ENCODE results near the gene SLC37A1. TPM values are rescaled to one million over a fixed set of nuclear protein-coding genes. Genes with fewer than 3 reads are reported as not detected.
A peak's percentile ranks its signal among the peaks of the same experiment; 100 is the strongest.

SLC37A1 gene
- total and polyA plus RNA-seq, 8 donors: 8.9 to 26.8 (median 10.5) TPM

DNA sequence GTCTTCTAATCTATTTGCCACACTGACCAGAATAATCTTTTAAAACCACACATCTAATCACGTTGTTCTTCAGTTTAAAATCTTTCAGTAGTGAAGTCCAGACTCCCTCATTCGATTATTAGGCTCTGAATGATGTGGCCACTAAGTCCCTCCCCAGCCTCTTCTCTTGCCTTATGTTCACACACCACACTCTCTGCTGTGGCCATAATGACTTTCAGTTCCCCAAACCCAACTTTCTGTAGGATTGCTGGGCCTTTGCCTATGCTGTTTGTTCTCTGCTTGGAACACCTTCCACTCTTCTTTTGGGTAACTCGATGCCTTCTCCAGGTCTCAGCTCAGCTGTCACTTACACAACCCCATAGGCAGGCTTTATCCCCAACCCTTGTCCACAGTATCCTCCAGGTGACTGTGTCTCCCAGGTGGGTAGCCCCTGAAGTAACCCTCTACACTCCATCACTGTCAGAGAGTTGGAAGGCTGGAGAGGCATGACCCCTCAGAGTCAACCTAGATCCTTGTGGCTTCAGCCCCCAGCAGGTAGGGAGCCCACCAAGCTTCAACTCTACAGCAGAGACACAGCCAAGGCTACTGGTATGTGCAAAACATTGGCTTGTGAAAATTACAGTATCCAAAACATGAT, 8.4 kb upstream of the SLC37A1 start:
- Histone ChIP-seq H3K4me3 (no peak overlapping the region), H3K9me3 (no peaks in the 10 kb centered on the region), H3K36me3 (no peaks in the 10 kb centered on the region), H3K27me3 (no peaks in the 10 kb centered on the region), H3K27ac (no peak overlapping the region), H3K4me1 (peaks cover 0 to 9% of the 10 kb centered on the region in 2 donors)
- TF ChIP-seq, protein P1, sequence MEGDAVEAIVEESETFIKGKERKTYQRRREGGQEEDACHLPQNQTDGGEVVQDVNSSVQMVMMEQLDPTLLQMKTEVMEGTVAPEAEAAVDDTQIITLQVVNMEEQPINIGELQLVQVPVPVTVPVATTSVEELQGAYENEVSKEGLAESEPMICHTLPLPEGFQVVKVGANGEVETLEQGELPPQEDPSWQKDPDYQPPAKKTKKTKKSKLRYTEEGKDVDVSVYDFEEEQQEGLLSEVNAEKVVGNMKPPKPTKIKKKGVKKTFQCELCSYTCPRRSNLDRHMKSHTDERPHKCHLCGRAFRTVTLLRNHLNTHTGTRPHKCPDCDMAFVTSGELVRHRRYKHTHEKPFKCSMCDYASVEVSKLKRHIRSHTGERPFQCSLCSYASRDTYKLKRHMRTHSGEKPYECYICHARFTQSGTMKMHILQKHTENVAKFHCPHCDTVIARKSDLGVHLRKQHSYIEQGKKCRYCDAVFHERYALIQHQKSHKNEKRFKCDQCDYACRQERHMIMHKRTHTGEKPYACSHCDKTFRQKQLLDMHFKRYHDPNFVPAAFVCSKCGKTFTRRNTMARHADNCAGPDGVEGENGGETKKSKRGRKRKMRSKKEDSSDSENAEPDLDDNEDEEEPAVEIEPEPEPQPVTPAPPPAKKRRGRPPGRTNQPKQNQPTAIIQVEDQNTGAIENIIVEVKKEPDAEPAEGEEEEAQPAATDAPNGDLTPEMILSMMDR (IDR thresholded peaks at IDR 0.05): no peak
- ATAC-seq (no peak), DNase-seq (no peak)
- intact Hi-C loops (cut with DNase I): no loop called here

- Histone ChIP-seq H3K27ac (no peak overlapping the region), H3K9me3 (no peaks in the 10 kb centered on the region), H3K27me3 (no peaks in the 10 kb centered on the region), H3K4me3 (no peak overlapping the region), H3K36me3 (no peaks in the 10 kb centered on the region), H3K4me1 (peaks cover 0 to 9% of the 10 kb centered on the region in 2 donors)
- DNase-seq (no peak), ATAC-seq (no peak)
- intact Hi-C loops (cut with DNase I): no loop called here
- TF ChIP-seq, protein P1 (IDR thresholded peaks at IDR 0.05): no peak
These were observed 6.2 kb upstream of the SLC37A1 start for GRCh38 chr21:42507418-42507817.

DNA sequence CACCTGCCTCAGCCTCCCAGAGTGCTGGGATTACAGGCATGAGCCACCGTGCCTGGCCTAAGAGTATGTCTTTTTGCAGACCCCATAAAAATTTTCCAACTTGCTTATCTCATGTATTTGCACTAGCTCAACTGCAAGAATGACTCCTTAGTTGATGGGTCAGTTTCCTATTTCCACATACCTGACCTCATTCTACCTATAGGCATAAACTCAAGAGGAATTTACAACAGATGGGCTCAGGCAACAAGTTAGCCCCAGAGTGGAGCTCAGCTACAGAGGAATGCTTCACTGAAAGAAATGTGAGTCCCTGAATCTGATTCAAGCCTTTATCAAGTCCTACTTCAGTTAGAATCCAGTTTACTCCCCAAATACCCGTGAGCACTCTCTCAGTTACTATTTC, 5.3 kb upstream of the SLC37A1 start:
- intact Hi-C loops (cut with DNase I): no loop called here
- TF ChIP-seq, protein P1 (IDR thresholded peaks at IDR 0.05): no peak
- Histone ChIP-seq H3K9me3 (no peaks in the 10 kb centered on the region), H3K27me3 (no peaks in the 10 kb centered on the region), H3K27ac (no peak overlapping the region), H3K4me1 (peaks cover 0 to 16% of the 10 kb centered on the region in 2 donors), H3K36me3 (no peaks in the 10 kb centered on the region), H3K4me3 (no peak overlapping the region)
- ATAC-seq (no peak), DNase-seq (no peak)

DNA sequence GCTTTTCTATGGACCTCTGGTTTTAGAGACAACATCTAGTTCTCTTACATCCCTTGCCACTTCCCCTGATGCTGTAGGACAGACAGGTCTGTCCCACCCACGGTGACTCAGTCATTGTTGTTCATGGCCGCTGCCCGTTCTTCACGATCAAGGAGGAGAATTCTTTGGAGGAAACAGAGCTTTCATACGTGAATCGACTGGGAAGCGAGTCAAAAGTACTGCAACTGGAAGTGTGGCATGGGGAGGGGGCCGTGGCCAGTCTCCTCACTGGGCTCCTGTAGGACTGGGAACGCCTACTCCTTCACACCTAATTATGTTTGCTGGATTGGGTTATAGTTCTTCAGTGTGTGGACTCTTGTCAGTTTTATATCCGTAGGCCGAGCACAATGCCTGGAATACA, 4.4 kb upstream of the SLC37A1 start:
- TF ChIP-seq, protein P1 (IDR thresholded peaks at IDR 0.05): no peak
- peak in 1 of 4 donors; percentile 40 for DNase-seq
- Histone ChIP-seq H3K4me3 (no peak overlapping the region), H3K27ac (no peak overlapping the region), H3K36me3 (no peaks in the 10 kb centered on the region), H3K27me3 (no peaks in the 10 kb centered on the region), H3K4me1 (peaks cover 0 to 16% of the 10 kb centered on the region in 2 donors), H3K9me3 (no peaks in the 10 kb centered on the region)
- intact Hi-C loops (cut with DNase I): no loop called here
- peak; percentile 66 for ATAC-seq

- Histone ChIP-seq H3K9me3 (no peaks in the 10 kb centered on the region), H3K4me1 (peaks cover 4 to 37% of the 10 kb centered on the region in 2 donors), H3K4me3 (no peak overlapping the region), H3K27ac (no peak overlapping the region), H3K36me3 (no peaks in the 10 kb centered on the region), H3K27me3 (no peaks in the 10 kb centered on the region)
- TF ChIP-seq, protein P1 (IDR thresholded peaks at IDR 0.05): no peak
- no peak for ATAC-seq
- intact Hi-C loops (cut with DNase I): no loop called here
- DNase-seq: no peak
These were observed 1.2 kb upstream of the SLC37A1 start for GRCh38 chr21:42512346-42513034.
